GM12892 (cell line): Measurements from ENCODE around the gene BRAT1. TPM values are rescaled to one million over a fixed set of nuclear protein-coding genes. Genes with fewer than 3 reads are reported as not detected.
A peak's percentile ranks its signal among the peaks of the same experiment; 100 is the strongest.

Experiments
- DNase-seq: peaks from one replicate; pipeline ENCODE4 v3.0.0; 2011; ENCODE audit not compliant: insufficient read length
- FAIRE-seq: peaks from 2 replicates; lab custom pipeline; 2011; peaks lifted over from hg19 to GRCh38; lab: Jason Lieb, UNC
- POLR2A ChIP-seq: IDR thresholded peaks from 2 replicates; pipeline ENCODE4 v1.6.1; 2011; ENCODE audit warnings: low read depth, low read length, control low read depth
- POLR2AphosphoS5 ChIP-seq: IDR thresholded peaks from 2 replicates; pipeline ENCODE4 v1.6.1; 2011; ENCODE audit warnings: low read depth, low read length, control low read depth
- TAF1 ChIP-seq: IDR thresholded peaks from 2 replicates; pipeline ENCODE4 v1.6.1; 2011; ENCODE audit warnings: low read depth, mild to moderate bottlenecking, control low read depth, low read length, borderline replicate concordance
- polyA plus RNA-seq: library from polyadenylated mRNA; unstranded; fragments of >200 nt; gene quantifications from one replicate; pipeline ENCODE4 v1.2.1, GENCODE V29; 2012; ENCODE audit warnings: missing spikeins, inconsistent platforms; ENCODE audit not compliant: missing spikeins

BRAT1 gene
- 7.6 TPM for polyA plus RNA-seq

DNA sequence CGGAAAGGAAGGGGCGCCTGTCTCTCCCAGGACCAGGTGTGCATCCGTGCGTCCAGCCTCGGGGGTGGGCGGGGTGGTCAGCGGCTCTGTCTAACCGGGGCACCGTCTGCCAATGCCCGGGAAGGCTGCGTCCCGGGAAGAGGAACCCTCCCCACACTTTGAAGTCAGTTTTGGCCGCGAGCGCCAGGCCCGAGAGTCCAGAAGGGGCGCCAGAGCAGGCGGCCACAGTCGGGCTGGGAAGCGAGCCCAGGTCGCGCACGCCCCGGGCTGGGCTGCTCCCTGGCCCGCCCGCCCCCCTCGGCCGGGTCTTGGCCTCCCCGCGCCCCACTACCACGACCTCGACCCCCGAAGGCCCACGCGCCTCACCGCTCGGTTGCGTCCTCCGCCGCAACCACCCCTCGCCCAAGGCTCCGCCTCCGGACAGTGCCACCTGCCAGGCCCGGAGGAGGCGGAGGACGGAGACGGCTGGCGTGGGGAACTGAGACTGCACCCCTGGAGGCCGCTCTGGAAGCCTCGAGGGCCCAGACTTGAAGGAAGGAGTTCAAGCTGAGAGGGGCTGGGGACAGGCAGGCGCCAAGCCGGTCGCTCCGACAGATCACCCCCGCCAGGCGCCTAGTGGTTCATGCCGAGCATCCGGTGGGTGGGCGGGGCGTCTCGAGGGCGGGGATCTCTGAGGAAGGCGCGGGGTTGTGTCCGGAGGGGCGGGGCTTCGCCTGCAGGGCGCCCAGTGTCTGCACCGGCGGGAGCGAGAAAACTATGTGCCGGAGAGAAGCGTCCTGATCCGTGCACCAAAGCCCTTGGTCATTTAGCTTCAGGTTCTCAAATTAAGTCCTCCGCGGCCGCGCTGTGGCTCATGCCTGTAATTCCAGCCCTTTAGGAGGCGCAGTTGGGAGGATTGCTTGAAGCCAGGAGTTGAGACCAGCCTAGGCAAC is at the start of gene BRAT1:
TSS of gene BRAT1 (minus strand) at position 404 of the 932 bp plus-strand sequence. CDS start 1,093 bp downstream, outside the sequence.
- TF ChIP-seq POLR2A (peak; percentile 84; the same call in 1 of the 2 replicates), TAF1 (peak; percentile 62), POLR2AphosphoS5 (peak; percentile 57)
- peak; percentile 84 for FAIRE-seq
- DNase-seq = peak; percentile 95

DNA sequence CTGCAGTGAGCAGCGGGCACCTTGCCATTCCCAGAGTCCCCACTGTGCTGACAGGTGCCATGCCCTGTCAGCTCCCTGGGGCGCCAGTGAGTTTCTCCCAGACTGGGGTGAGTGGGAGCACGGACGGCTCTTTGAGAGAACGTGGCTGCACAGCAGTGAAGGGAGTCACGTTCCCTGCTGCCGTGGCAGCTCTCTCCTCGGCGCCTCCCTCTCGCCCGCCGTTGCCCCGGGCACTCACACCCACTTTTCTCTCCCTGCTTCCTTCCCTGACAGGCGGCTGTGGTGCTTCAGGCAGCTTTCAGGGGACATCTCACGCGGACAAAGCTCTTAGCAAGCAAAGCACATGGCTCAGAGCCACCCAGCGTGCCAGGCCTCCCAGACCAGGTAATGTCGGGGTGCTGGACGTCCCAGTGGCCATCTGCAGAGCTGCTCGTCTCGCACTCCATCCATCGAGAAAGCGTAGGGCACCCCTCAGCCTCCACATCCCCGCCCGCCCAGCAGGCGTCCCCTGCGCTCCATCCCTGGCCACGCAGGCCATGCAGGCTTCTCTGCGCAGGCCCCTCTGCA is 49.4 kb upstream of the BRAT1 start:
- DNase-seq (no peak), FAIRE-seq (no peak)
- TF ChIP-seq TAF1 (no peak), POLR2A (no peak), POLR2AphosphoS5 (no peak)

DNA sequence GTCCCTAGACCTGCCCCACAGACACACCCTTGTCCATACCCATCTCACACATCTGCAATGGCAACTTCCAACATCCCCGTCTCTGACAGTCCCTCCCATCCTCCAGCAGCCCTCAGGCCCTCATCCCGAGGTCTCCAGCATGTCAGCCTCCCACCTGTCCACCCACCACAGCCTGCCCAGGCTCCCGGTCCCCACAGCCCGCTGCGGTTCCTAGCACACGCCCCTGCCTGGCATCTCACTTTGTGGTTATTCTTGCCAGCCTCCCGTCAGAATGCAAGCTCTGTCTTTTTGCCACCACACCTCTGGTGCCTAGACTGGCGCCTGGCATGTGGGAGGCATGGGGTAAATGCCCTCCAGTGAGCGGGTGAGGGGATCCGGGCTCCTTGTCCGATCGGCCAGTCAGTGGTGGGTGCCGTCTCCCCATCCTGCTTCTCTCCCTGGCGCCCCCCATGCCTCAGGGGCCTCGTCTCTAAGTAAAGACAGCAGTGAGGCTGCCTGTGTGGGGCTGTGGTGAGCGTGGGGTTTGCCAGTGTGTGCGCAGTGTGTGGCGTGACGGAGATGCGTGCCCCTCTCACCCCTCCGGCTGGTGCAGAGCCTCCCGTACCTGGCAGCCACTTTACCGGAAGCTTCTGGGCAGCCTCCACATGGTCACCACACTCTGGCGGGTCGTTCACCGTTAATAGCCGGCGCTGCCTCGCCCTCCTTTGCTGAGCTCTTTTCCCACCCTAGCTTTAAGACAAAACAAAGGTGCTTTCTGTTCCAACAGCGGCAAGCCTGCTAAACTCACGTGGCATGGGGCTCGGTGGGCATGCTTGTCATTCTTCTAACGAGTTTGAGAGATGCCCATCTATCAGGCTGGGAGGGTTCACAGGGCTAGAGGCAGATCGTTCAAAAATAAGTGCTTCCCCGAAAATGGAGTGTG is 48.0 kb upstream of the BRAT1 start:
- no peak for DNase-seq
- FAIRE-seq = no peak
- TF ChIP-seq TAF1 = no peak
- no peak for TF ChIP-seq POLR2AphosphoS5
- TF ChIP-seq POLR2A = no peak

DNA sequence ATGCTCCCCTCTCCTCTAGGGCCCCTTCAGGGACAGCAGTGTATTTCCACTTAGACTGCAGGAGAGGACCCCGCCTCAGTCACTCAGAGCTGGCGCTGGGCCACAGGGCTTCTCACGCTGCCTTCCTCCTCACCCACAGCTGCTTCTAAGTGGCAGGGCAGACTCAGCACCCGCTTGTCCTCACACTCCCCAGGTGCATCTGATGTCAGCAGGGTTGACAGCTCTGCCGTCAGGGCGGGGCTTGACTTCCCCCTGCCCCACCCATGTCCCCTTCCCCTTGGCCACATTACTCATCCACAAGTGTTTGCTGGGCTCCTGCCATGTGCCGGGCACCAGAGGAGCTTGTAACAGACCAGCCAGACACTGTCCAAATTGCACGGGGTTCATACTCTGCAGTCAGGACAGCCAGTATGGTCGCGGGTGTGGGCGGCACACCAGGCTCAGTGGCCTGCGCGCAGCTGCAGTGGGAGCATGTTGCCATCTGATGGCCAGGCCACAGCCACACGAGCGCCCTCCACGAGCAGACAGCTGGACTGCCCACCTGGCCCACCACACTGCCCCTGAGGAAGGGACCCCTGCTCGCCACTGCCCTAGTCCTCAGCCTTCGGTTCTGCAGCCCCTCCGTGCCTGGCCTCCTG is 47.2 kb upstream of the BRAT1 start:
- FAIRE-seq = no peak
- TF ChIP-seq POLR2A = no peak
- TF ChIP-seq TAF1 = no peak
- TF ChIP-seq POLR2AphosphoS5 = no peak
- no peak for DNase-seq

DNA sequence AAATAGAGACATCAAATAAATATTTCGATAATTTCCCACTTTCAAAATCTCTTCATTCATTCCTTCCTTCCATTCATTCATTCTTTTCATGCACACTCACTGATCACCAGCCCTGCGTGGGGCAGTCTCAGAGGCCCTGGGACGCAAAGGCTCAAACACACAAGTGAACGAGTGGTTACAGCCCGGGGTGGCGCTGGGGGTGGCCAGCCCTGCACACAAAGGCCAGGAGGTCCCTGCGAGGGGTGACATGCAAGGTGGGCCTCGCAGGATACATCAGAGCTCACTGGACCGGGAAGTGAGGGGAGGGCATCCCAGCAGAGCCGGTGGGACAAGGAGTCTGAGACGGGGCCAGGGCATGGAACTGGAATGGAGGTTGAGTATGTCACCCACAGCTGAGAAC is 46.6 kb upstream of the BRAT1 start:
- TF ChIP-seq TAF1 (no peak), POLR2AphosphoS5 (no peak), POLR2A (no peak)
- DNase-seq (no peak), FAIRE-seq (no peak)

DNA sequence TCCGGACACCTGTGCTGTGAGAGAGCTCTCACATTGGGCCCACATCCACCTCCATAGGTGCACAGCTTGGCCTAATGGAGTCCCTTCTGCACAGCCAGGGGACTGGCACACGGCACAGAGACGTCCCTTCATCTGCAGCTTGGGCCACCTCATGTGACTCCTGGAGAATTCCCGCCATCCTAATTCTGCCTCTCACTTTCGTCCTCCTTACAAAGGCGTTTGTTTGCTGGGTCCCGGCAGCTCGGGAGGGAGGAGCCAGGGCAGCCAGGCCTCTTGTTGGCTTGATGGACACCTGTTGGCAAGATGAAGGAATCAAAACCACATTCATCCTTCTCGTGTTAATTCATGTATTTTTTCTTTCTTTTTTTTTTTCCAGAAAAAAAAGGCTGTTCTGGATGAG is 45.7 kb upstream of the BRAT1 start:
- TF ChIP-seq TAF1 (no peak), POLR2AphosphoS5 (no peak)
- DNase-seq = no peak
- FAIRE-seq = no peak

DNA sequence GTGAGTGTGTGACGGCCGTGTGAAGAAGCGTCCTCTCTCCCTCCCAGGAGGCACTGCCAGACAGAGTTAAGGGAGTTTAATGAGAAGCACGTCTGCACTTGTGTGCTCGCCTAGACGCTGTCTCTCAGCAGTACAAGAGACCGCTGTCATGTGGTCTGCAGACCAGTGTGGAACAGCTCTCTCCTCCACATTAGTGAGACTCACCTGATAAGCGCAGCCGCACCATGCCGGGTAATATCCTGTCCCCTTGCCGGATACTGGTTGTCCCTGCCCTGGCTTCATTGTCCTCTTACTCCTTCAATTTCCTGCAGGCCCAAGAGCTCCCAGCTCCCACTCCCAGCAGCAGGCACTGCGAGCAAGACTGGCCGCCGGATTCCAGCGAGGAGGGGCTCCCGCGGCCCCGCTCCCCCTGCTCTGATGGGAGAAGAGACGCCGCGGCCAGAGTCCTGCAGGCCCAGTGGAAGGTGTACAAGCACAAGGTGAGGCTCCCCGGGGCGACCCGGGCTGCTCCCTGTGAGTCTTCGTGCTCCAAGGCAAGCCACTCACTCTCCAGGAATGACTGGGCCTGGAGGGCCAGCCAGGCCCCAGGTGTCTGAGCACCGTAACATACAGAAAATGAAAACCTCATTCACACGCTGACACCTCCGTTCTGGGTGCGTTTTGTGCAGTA is 43.0 kb upstream of the BRAT1 start:
- no peak for TF ChIP-seq POLR2A
- no peak for TF ChIP-seq TAF1
- no peak for TF ChIP-seq POLR2AphosphoS5
- FAIRE-seq (no peak), DNase-seq (no peak)

DNA sequence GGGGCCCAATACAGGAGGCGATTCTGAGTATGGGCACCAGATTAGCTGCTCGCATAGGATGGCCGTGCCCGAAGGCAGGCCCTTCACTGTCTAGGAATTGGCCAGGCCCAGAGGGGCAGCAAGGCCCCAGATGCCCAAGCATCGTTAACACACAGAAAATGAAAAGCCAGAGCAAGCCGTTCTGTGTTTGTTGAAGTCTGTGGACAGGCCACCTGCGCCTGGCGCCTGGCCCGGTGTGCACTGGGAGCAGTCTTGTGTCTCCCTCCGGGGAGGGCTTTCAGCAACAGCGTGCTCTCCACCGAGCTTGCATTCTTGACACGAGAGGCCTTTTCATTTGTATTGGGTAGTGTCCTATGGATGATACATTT is 41.9 kb upstream of the BRAT1 start:
- FAIRE-seq (no peak), DNase-seq (no peak)
- no peak for TF ChIP-seq TAF1
- no peak for TF ChIP-seq POLR2A
- no peak for TF ChIP-seq POLR2AphosphoS5

DNA sequence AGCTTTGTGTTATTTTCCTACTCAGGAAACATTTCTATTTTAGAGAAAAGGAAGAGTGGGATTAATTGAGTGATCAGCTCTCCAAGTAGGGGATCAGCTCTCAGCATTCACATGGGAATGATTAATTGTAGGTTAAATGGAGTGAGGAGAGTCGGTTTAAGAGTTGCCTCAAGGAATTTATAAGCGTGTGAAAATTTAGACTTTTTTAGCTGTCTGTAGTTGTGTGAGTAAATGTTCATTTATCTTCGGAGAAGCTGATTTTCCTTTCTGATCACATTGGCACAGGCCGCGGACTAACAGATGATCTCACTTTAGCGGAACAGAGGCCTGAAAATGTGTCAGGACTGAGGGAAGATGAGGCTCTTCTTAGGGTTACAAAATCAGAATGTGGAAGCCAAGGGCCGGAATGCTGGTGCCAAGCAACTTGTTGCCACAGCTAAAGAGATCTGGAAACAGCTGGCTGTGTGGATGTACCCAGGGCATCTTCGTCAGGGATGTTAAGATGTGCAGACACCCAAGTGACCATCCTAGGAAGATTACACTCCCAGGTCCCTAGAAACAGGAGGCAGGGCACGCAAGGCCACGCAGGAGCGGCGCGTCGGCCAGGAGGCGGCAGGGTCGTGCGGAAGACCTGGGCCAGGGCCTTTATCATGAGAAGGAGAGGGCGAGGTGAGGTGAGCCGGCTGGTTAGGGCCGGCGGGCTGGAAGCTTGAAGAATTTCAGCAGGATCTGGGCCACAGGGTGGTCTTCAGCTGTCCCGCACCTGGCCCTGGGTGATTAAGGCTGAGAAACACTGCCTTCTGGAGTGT is 41.3 kb upstream of the BRAT1 start:
- DNase-seq (no peak), FAIRE-seq (no peak)

More for the DNA sequence above, 41.3 kb upstream of the BRAT1 start:
- TF ChIP-seq POLR2AphosphoS5 = no peak
- no peak for TF ChIP-seq POLR2A
- TF ChIP-seq TAF1 = no peak
